G401 (cell line): Measurements from ENCODE around the gene FERMT3. TPM values are rescaled to one million over a fixed set of nuclear protein-coding genes. Genes with fewer than 3 reads are reported as not detected.

Experiments
- DNase-seq: peaks from one replicate; pipeline ENCODE4 v3.0.0-alpha.2; 2015; ENCODE audit warnings: low spot score
- in situ Hi-C: cut with HindIII; loops from 2 replicates; pipeline ENCODE4 v1.10.0; 2016; ENCODE audit warnings: low sequenced_read_pairs, mixed read lengths
- total RNA-seq: library from RNA; depleted of rRNA; stranded (reverse); fragments of >200 nt; shearing (Covaris generic); gene quantifications from 2 replicates; pipeline ENCODE4 v1.2.3, GENCODE V29; 2014

The FERMT3 gene
- total RNA-seq, 1 experiment from 2014 or later, result 5.9 TPM

GRCh38 chr11:64230171-64230984, 23.9 kb downstream of the FERMT3 start, which contains the start of gene DNAJC4:
Gene DNAJC4 (plus strand): TSS chr11:64230548. CDS start chr11:64230855, 307 bp downstream.
- DNase-seq, result peak; percentile 98
- in situ Hi-C loops, result no loop called here

DNA sequence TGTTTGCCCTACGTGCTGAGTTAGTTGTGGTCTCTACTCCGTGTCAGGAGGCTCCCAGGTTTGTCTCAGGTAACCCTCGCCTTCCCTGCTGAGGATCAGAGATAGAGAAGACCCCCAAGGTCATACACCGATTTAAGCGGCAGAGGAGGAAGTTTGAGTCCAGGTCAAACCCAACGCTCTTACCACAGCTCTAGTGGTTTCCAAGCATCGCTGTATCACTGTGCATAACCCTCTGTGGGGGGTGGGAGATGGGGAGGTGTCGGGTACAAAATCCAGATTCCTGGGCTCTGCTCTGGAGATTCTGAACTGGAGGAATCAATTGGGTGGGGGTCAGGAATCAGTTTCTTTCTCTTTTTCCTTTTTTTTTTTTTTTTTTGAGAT, 24.5 kb downstream of the FERMT3 start:
- DNase-seq, result no peak
- in situ Hi-C loops, result no loop called here

GRCh38 chr11:64231546-64231945, 25.0 kb downstream of the FERMT3 start:
- no peak for DNase-seq
- in situ Hi-C loops, result no loop called here

GRCh38 chr11:64232182-64232966, 25.9 kb downstream of the FERMT3 start:
- no peak for DNase-seq
- in situ Hi-C loops, result no loop called here

DNA sequence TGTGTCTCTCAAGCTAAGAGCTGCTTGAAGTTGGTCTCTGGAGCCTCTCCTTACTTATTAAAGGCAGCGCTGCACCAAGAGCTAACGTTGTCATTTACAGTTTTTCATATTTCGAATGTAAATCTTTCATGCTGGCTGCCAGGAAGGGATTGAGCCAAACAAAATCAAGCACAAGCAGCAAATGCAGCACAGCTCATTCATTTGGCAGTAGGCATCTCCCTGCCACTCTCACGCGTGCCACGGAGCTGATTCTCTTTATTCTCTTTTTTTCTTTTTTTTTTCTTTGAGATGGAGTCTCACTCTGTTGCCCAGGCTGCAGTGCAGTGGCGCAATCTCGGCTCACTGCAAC, 26.4 kb downstream of the FERMT3 start:
- in situ Hi-C loops, result no loop called here
- DNase-seq, result no peak

DNA sequence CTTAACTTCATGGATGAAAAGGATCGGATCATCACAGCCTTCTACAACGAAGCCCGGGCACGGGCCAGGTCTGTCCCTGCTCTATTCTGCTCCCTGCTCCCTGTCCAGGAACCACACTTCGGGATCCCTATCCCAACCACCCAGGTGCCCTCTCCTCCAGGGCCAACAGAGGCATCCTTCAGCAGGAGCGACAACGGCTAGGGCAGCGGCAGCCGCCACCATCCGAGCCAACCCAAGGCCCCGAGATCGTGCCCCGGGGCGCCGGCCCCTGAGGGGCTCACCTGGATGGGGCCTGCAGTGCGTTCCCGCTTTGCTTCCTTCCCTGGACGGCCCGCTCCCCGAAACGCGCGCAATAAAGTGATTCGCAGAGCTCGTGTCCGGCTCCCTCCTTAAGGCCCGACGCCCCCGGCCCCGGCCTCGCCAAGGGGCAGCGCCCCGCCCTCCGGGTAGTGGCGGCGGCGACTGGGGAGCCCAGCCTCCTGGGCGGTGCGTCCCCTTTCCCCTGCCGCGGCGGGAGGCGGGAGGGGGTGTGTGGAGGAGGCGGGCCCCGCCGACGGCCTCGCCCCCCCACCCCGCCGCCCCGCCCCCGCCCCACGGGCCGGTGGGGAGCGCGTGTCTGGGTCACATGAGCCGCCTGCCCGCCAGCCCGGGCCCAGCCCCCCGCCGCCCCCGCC, 27.5 kb downstream of the FERMT3 start, which contains the start of gene VEGFB:
VEGFB (plus strand) TSS at position 672 of the 674 bp plus-strand sequence. CDS start 250 bp downstream, outside the sequence.
- DNase-seq, result no peak
- in situ Hi-C loops, result no loop called here

- in situ Hi-C loops, result no loop called here
- DNase-seq, result no peak
These were observed 28.3 kb downstream of the FERMT3 start for GRCh38 chr11:64234647-64235379.

DNA sequence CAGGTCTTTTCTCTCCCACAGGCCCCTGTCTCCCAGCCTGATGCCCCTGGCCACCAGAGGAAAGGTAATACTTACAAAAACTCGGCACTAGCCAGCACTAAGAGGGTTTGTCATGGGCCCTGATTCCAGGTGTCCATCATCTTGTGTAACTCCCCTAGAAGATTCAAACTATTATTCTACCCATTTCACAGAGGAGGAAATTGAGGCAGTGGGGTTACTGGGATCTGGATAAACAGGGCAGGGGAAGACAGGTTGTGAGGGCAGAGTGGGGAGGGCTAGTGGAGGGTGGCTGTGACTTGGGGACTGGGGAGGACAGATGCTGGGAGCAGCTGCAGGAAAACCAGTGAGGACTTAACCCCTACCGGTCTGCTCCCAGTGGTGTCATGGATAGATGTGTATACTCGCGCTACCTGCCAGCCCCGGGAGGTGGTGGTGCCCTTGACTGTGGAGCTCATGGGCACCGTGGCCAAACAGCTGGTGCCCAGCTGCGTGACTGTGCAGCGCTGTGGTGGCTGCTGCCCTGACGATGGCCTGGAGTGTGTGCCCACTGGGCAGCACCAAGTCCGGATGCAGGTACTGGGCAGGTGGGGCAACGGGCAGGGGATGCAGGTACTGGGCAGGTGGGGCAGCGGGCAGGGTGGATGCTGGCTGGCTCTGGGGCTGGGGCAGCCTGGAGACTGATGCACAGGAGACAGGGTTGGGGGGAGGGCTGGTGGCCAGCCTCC, 29.1 kb downstream of the FERMT3 start:
- no peak for DNase-seq
- in situ Hi-C loops, result no loop called here

GRCh38 chr11:64237484-64237951, 31.0 kb downstream of the FERMT3 start:
- in situ Hi-C loops, result no loop called here
- no peak for DNase-seq

GRCh38 chr11:64238076-64238475, 31.6 kb downstream of the FERMT3 start:
- in situ Hi-C loops, result no loop called here
- no peak for DNase-seq

- in situ Hi-C loops, result no loop called here
These were observed 32.5 kb downstream of the FERMT3 start for GRCh38 chr11:64238999-64239398.

DNA sequence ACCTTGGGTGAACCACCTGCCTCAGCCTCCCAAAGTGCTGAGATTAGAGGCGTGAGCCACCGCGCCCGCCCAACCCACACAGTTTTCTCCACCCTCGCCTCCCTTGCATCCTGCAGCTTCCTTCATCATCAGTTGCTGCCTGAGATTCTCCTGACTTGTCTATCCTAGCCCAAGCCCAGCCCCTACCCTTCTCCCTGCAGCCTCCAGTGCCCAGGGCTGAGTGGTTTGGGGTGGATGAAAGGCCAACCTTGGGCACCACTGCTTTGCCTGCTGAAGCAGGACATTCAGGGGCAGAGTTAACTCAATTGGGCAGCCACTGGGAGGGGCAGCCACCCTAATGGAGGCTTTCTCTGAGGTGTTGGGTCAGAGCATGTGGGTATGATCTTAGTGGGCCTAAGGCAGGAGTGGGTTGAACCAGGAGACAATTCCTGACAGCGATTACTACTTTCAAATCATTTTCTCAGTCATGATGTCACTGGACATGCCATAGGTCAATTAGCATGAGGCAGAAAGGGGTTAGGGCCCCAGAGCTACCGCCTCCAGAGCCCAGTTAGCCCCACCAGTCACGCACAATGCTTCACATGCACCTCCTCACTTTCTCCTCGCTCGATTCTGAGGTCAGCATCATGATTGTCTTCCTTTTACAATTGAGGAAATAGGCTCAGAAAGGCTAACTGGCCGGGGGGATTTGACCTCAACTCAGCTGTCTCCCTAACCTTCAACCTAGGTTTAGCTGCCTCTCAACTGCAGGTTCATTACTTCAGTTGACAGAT, 33.3 kb downstream of the FERMT3 start:
- no peak for DNase-seq
- in situ Hi-C loops, result no loop called here

More at GRCh38 chr11:64238999-64239398, 32.5 kb downstream of the FERMT3 start:
- DNase-seq, result no peak

GRCh38 chr11:64240435-64241240, 34.1 kb downstream of the FERMT3 start, which contains the start of gene FKBP2:
Gene FKBP2 (plus strand): TSS chr11:64241095. CDS start chr11:64242388, 1,293 bp downstream.
- in situ Hi-C loops, result no loop called here
- peak; percentile 97 for DNase-seq

DNA sequence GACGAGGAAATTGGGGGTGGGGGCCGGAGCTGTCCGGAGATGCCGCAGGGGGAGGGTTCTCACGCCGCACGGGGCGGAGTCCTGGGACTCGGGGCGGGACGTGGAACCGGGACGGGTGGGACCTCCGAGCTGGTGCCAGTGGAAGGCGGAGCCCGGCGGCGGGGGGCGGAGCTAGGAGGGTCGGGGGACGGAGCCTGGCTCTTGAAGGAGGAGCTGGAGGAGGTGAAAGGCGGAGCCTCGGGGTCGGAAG, 34.6 kb downstream of the FERMT3 start:
- in situ Hi-C loops, result no loop called here
- peak; percentile 99 for DNase-seq

DNA sequence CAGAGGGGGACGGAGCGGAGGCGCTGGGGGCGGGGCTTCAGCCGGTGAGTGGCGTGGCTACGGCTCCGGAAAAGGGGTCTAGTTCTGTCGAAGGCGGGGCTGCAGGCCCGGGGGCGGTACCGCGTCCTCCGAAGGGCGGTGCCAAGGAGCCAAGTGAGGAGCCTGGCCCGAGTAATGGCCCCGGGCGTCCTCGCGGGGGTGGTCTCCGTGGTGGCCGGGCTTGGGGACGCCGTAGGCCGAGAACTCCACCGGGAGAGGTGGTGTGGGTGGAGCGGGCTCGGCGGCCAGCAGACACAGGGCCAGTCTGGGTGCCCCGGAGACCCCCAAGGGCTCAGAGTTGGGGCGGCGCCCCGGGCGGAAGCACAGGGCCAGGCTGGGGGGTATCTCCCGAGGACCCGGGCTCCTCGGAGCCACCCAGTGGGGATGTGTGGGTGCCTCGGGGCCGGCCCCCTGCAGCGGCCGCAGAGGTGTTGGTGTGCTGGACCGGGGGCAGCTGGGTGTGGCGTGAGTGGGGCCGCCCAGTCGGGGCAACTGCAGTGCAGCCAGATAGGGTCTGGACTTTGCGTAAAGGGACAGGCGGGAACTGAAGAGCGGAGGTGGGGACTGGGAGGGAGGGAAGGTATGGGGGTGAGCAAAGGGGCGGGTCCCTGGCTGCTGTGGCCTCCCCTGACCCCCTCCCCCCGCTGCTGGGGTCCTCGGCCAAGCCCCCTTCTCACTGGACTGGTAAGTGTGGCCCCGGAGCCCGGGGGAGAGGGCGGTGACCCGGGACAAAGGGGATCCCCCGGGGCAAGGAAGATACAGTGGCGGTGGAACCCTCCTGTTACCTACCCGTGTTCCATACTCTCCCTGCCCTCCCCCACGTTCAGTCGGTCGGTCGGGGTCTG, 35.2 kb downstream of the FERMT3 start:
- in situ Hi-C loops, result no loop called here

DNA sequence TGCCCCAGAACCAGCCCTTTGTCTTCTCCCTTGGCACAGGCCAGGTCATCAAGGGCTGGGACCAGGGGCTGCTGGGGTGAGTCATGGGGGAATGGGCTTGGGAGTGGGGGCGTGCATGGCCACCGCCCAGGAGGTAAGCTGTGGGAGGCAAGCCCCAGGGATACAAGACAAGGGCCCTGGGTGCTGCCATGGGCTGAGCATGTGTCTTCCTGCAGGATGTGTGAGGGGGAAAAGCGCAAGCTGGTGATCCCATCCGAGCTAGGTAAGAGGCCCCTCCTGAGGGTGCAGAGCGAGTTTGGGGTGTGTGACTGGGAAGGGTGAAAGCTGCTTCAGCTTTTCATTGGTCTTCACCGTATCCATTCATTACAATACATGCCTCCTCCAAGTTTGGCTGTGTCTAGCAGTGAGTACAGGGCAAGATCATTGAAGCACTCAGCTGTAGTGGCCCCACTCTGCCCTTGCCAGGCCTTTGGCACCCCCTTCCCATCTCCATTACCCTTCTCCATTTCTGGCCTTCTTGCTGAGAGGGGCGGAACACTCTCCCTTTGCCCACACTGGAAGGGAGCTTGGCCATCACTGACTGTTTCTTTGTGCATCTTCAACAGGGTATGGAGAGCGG, 36.8 kb downstream of the FERMT3 start:
- no peak for DNase-seq
- in situ Hi-C loops, result no loop called here

More for the DNA sequence above, 35.2 kb downstream of the FERMT3 start:
- DNase-seq, result no peak
